Spleen (tissue), 11 donors: ENCODE measurements around the gene PBX1. TPM values are rescaled to one million over a fixed set of nuclear protein-coding genes. Genes with fewer than 3 reads are reported as not detected.

ENCODE experiments used
- DNase-seq: peaks from one replicate; pipeline ENCODE4 v3.0.0-alpha.2; 2020
- H3K27ac ChIP-seq, 8 donors: fragments of 200-600 bp; sonication (generic) in 7 of 8; 1 replicate in 4 of 8; 2 replicates in 4 of 8; pipeline versions ENCODE4 v1.5.0 to v1.8.0; 2016 to 2021; ENCODE audit warnings: inconsistent platforms in 4 of 8, mild to moderate bottlenecking in 4 of 8, moderate library complexity in 1 of 8
- H3K27me3 ChIP-seq, 7 donors: fragments of 200-600 bp; sonication (generic) in 6 of 7; replicated peaks in 1 of 7; 1 replicate in 4 of 7; 2 replicates in 3 of 7; pipeline versions ENCODE4 v1.5.0 to v1.8.0; 2016 to 2021; ENCODE audit warnings: inconsistent platforms in 3 of 7, mild to moderate bottlenecking in 1 of 7
- H3K36me3 ChIP-seq, 6 donors: fragments of 200-600 bp; sonication (generic) in 5 of 6; 1 replicate in 4 of 6; 2 replicates in 2 of 6; pipeline versions ENCODE4 v1.5.0 to v1.8.0; 2016 to 2021; ENCODE audit warnings: inconsistent platforms in 2 of 6
- H3K4me1 ChIP-seq, 6 donors: fragments of 200-600 bp; sonication (generic) in 5 of 6; 1 replicate in 3 of 6; 2 replicates in 3 of 6; pipeline versions ENCODE4 v1.5.0 to v1.8.0; 2016 to 2021; ENCODE audit warnings: inconsistent platforms in 3 of 6
- H3K4me3 ChIP-seq, 8 donors: fragments of 200-600 bp; sonication (generic) in 7 of 8; 1 replicate in 4 of 8; 2 replicates in 4 of 8; pipeline versions ENCODE4 v1.5.0 to v1.8.0; 2016 to 2021; ENCODE audit warnings: inconsistent platforms in 4 of 8, mild to moderate bottlenecking in 4 of 8, moderate library complexity in 2 of 8
- H3K9me3 ChIP-seq, 8 donors: fragments of 200-600 bp; sonication (generic) in 7 of 8; 1 replicate in 4 of 8; 2 replicates in 4 of 8; pipeline versions ENCODE4 v1.5.0 to v1.8.0; 2016 to 2021; ENCODE audit warnings: inconsistent platforms in 4 of 8
- POLR2A ChIP-seq, 3 donors: fragments of 450-650 bp; IDR thresholded peaks; one replicate each; pipeline ENCODE4 v1.5.1; 2017; ENCODE audit warnings: antibody characterized with exemption in 3 of 3, mild to moderate bottlenecking in 1 of 3
- POLR2AphosphoS5 ChIP-seq, 3 donors: sonication (generic); formaldehyde crosslinking; IDR thresholded peaks; one replicate each; pipeline ENCODE4 v1.5.1; 2017; ENCODE audit warnings: antibody characterized with exemption in 3 of 3
- WGBS, 5 donors: extraction: QIAGEN DNeasy Blood & Tissue Kit in 3 of 5; methylation state at CpG; one replicate each; pipeline versions ENCODE4 v1.1.5 to v1.1.7; 2013 to 2018; 5-methylcytosine and 5-hydroxymethylcytosine counted together
- intact Hi-C: fragments of 100-400 bp; cut with DNase I; formaldehyde crosslinking; loops from one replicate; pipeline ENCODE4 v1.15.0; 2023; ENCODE audit warnings: low total_unique reads
- polyA plus RNA-seq, 3 donors: library from polyadenylated mRNA; stranded (reverse); fragments of 200-250 nt; gene quantifications; one replicate each; pipeline ENCODE4 v1.2.1, GENCODE V29; 2013
- total RNA-seq, 7 donors: library from RNA; depleted of rRNA in 3 of 7; stranded (reverse); fragments of >200 nt in 3 of 7; fragmentation: NEBNext Ultra II Directional in 4 of 7; extraction: Animal tissue kit (Norgen Biotek cat#: 25700) in 4 of 7; gene quantifications; one replicate each; pipeline versions ENCODE4 v1.1.0 to v1.2.1, GENCODE V29; 2016 to 2021
- TF ChIP-seq, protein P1 (sequence below), 11 experiments: fragments of 200-600 bp in 7 of 11; fragments of 450-650 bp in 4 of 11; sonication (generic) in 4 of 11; IDR thresholded peaks in 8 of 11; conservative IDR thresholded peaks in 3 of 11; 1 replicate in 7 of 11; 2 replicates in 4 of 11; pipeline versions ENCODE4 v1.4.0 to v1.8.0; 2016 to 2021; ENCODE audit warnings: antibody characterized with exemption in 11 of 11, inconsistent platforms in 4 of 11, mild to moderate bottlenecking in 1 of 11
- donor health status: healthy with polysubstance abuse.
- donor health status: DM: no; HTN: no; CAD: no; lungs with moderate emphysema.
- donor health status: DM: no; HTN: no; CAD: no.
- donor health status: Bipolar disorder and iron deficiency.
- donor health status: healthy.
- donor health status: DM: no; HTN: no; CAD: no.
- donor health status: DM: yes; HTN: yes; CAD: no.

The PBX1 gene
- total and polyA plus RNA-seq, 10 donors: 3.4 to 79.5 (median 31.8) TPM

DNA sequence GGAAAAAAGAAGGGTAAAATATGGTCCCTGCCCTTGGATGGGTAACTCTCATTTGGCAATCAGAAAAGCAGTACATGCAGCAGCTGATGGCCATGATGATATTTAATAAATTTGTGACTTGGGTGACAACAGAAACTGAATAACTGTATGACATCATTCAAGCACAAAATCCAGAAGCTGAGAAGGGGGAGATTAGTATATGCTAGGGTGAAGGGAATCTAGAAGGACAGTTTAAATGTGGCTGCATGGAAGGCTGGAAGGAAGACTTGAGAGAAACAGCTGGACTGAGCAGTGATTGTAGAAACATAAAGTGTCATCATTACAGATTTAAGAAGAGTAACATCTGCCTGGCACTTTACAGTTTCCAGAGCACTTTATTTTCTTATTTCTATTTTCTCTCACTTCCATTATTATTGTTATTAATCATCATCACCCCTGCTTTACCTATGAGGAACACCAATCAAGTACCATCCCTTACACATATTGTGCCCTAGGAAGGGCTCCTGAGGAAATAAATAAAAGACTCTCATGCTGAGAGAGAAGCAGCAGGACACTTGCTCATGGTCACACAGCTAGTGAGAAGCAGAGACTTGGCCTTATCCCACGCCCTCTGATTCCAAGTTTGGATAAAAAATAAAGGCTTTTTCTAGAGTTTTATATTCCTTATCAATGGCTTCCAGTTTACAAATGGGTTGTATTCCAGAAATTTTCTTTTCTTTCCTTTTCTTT lies 207.2 kb downstream of the PBX1 start:
- intact Hi-C loops: no loop called here
- Histone ChIP-seq H3K27ac (peak overlapping the region in 2 of 8 donors; percentile 8 to 22), H3K9me3 (peaks cover 0 to 3% (median 0%) of the 10 kb centered on the region in 8 donors), H3K4me3 (no peak overlapping the region), H3K36me3 (no peaks in the 10 kb centered on the region), H3K27me3 (no peaks in the 10 kb centered on the region), H3K4me1 (peaks cover 0 to 4% (median 0%) of the 10 kb centered on the region in 6 donors)
- no peak for DNase-seq
- 53 to 83% (median 63%) methylated on average over 1 of the region's 1 CpG for WGBS, 5 donors
- TF ChIP-seq POLR2A (IDR thresholded peaks at IDR 0.05) (no peak), POLR2AphosphoS5 (IDR thresholded peaks at IDR 0.05) (no peak)
- TF ChIP-seq, protein P1, sequence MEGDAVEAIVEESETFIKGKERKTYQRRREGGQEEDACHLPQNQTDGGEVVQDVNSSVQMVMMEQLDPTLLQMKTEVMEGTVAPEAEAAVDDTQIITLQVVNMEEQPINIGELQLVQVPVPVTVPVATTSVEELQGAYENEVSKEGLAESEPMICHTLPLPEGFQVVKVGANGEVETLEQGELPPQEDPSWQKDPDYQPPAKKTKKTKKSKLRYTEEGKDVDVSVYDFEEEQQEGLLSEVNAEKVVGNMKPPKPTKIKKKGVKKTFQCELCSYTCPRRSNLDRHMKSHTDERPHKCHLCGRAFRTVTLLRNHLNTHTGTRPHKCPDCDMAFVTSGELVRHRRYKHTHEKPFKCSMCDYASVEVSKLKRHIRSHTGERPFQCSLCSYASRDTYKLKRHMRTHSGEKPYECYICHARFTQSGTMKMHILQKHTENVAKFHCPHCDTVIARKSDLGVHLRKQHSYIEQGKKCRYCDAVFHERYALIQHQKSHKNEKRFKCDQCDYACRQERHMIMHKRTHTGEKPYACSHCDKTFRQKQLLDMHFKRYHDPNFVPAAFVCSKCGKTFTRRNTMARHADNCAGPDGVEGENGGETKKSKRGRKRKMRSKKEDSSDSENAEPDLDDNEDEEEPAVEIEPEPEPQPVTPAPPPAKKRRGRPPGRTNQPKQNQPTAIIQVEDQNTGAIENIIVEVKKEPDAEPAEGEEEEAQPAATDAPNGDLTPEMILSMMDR (IDR thresholded peaks at IDR 0.05 in 8 of 11, conservative IDR thresholded peaks at IDR 0.05 in 3 of 11): no peak

DNA sequence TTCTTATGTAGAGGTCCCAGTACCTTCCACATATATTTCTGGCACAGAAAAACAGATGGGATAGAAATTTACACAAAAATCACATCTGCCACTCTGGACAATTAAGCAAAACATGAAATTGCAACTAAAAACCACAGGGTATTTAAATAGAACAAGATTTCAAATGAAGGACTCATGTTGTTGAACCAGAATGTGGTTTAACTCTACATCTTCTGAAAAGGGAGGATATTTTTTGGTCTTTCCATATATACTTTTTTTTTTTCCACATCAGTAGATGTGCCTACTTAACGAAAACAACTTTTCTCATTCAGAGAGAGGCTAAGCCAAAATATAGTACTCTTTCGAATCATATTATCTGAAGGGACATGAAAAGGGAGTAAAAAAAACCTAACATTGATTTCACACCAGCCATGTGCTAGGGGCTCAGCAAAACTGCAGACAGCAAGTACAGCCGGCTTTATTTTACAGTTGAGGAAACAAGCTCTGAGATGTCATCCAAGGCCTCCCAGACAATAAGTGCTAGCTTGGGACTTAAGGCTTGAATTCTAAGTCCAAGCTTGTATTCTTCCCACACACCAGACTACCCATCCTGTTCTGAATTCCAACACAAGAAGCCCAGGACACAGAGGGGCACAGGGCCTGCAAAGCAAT lies 208.9 kb downstream of the PBX1 start:
- 68 to 90% (median 86%) methylated on average over 3 of the region's 3 CpGs for WGBS, 5 donors
- no peak for DNase-seq
- TF ChIP-seq, protein P1 (IDR thresholded peaks at IDR 0.05 in 8 of 11, conservative IDR thresholded peaks at IDR 0.05 in 3 of 11): no peak
- TF ChIP-seq POLR2A (IDR thresholded peaks at IDR 0.05) (no peak), POLR2AphosphoS5 (IDR thresholded peaks at IDR 0.05) (no peak)
- Histone ChIP-seq H3K27me3 (no peaks in the 10 kb centered on the region), H3K4me1 (peaks cover 0 to 12% (median 2%) of the 10 kb centered on the region in 6 donors), H3K27ac (peak overlapping the region in 4 of 8 donors; percentile 10 to 51 (median 21)), H3K36me3 (no peaks in the 10 kb centered on the region), H3K9me3 (peaks cover 0 to 3% (median 0%) of the 10 kb centered on the region in 8 donors), H3K4me3 (no peak overlapping the region)
- intact Hi-C loops: no loop called here

DNA sequence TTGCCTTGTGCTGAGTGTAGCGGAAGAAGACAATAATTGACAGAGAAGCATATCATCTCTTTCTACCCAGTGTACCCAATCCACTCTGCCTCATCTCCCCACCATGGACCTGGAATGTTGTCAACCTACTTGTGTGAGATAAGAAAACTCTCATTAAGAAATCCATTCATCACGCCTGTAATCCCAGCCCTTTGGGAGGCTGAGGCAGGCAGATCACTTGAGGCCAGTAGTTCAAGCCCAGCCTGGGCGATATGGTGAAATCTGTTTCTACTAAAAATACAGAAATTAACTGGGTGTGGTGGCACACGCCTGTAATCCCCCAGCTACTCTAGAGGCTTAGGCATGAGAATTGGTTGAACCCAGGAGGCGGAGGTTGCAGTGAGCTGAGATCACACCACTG lies 209.6 kb downstream of the PBX1 start:
- intact Hi-C loops: no loop called here
- no peak overlapping the region for H3K4me3 ChIP-seq
- peaks cover 0 to 12% (median 2%) of the 10 kb centered on the region in 6 donors for H3K4me1 ChIP-seq
- H3K36me3 ChIP-seq: no peaks in the 10 kb centered on the region
- H3K27ac ChIP-seq: peak overlapping the region in 1 of 8 donors; percentile 28
- no peak for DNase-seq
- 88 to 99% (median 95%) methylated on average over 5 of the region's 5 CpGs for WGBS, 5 donors
- H3K9me3 ChIP-seq: no peaks in the 10 kb centered on the region
- no peaks in the 10 kb centered on the region for H3K27me3 ChIP-seq
- no peak for TF ChIP-seq POLR2A (IDR thresholded peaks at IDR 0.05)
- TF ChIP-seq, protein P1 (IDR thresholded peaks at IDR 0.05 in 8 of 11, conservative IDR thresholded peaks at IDR 0.05 in 3 of 11): no peak
- TF ChIP-seq POLR2AphosphoS5 (IDR thresholded peaks at IDR 0.05): no peak

DNA sequence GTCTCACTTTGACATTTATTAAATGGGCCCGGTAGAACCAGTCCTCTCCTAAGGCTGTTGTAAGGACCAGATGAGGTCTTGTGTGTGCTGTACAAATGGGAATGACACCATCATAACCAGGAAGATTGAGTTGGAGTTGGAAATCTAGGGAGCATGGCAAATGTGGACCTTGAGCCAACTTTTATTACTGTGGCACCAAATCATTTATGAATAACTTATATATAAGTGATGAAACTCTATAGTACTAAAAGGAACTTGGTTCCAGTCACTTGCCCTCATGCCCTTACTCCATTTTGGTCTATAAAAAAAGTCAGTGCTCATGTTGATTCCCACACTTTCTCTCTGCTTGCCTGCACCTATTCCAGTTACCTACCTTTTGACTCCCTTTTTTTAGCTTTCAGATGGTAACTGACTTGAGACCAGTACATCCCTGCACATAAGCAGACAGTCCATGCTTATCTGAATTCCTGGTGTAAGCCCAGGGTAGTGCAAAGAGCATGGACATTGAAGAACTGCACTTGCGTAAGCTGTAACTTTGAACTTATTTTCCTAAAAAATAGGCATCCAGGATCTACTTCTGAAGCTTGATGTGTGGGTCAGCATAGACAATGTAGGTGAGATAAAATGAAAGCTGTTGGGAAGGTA lies 210.6 kb downstream of the PBX1 start:
- 92 to 100% (median 96%) methylated on average over 2 of the region's 2 CpGs for WGBS, 5 donors
- Histone ChIP-seq H3K27me3 (no peaks in the 10 kb centered on the region), H3K4me3 (no peak overlapping the region), H3K4me1 (peaks cover 0 to 12% (median 2%) of the 10 kb centered on the region in 6 donors), H3K27ac (no peak overlapping the region), H3K9me3 (no peaks in the 10 kb centered on the region), H3K36me3 (no peaks in the 10 kb centered on the region)
- intact Hi-C loops: no loop called here
- no peak for DNase-seq
- TF ChIP-seq, protein P1 (IDR thresholded peaks at IDR 0.05 in 8 of 11, conservative IDR thresholded peaks at IDR 0.05 in 3 of 11): no peak
- TF ChIP-seq POLR2AphosphoS5 (IDR thresholded peaks at IDR 0.05): no peak
- no peak for TF ChIP-seq POLR2A (IDR thresholded peaks at IDR 0.05)
